KMS-11 (cell line): ENCODE results near the gene CALHM2.

Experiments used
- H2AFZ ChIP-seq: fragments of 200-600 bp; sonication (generic); 2 replicates; pipeline ENCODE4 v1.6.1; 2016; ENCODE audit warnings: antibody characterized with exemption, mixed run types, low read depth
- H3K27ac ChIP-seq: fragments of 200-600 bp; sonication (generic); 2 replicates; pipeline ENCODE4 v1.6.1; 2016; ENCODE audit warnings: mild to moderate bottlenecking, mixed run types
- H3K27me3 ChIP-seq: fragments of 200-600 bp; sonication (generic); 2 replicates; pipeline ENCODE4 v1.6.1; 2017; ENCODE audit warnings: mild to moderate bottlenecking, low read depth, mixed run types, moderate library complexity; ENCODE audit not compliant: insufficient read depth
- H3K36me3 ChIP-seq: fragments of 200-600 bp; sonication (generic); 2 replicates; pipeline ENCODE4 v1.6.1; 2017; ENCODE audit warnings: mild to moderate bottlenecking, mixed run types; ENCODE audit not compliant: insufficient read depth
- H3K4me1 ChIP-seq: fragments of 200-600 bp; sonication (generic); 2 replicates; pipeline ENCODE4 v1.6.1; 2016; ENCODE audit warnings: mild to moderate bottlenecking, low read depth, mixed run types; ENCODE audit not compliant: poor library complexity, severe bottlenecking
- H3K4me2 ChIP-seq: fragments of 200-600 bp; sonication (generic); 2 replicates; pipeline ENCODE4 v1.7.0; 2016; ENCODE audit warnings: mild to moderate bottlenecking, mixed run types
- H3K4me3 ChIP-seq: fragments of 200-600 bp; sonication (generic); IDR thresholded peaks from 2 replicates; pipeline ENCODE4 v1.6.1; 2017; ENCODE audit warnings: low read depth, low read length, mixed read lengths; ENCODE audit not compliant: insufficient read depth
- H3K79me2 ChIP-seq: fragments of 200-600 bp; sonication (generic); 2 replicates; pipeline ENCODE4 v1.6.1; 2016; ENCODE audit warnings: low read depth, mixed run types; ENCODE audit not compliant: insufficient read depth
- H3K9ac ChIP-seq: fragments of 200-600 bp; sonication (generic); 2 replicates; pipeline ENCODE4 v1.6.1; 2016; ENCODE audit warnings: mild to moderate bottlenecking, mixed run types
- H4K20me1 ChIP-seq: fragments of 200-600 bp; sonication (generic); 2 replicates; pipeline ENCODE4 v1.6.1; 2016; ENCODE audit warnings: mild to moderate bottlenecking, mixed run types; ENCODE audit not compliant: insufficient read depth
- TF ChIP-seq, protein P1 (sequence below): fragments of 200-600 bp; sonication (generic); conservative IDR thresholded peaks from 2 replicates; pipeline ENCODE4 v1.6.1; 2017; ENCODE audit warnings: low read depth, mild to moderate bottlenecking, antibody characterized with exemption, low read length, moderate library complexity, mixed read lengths

Gene CALHM2

DNA sequence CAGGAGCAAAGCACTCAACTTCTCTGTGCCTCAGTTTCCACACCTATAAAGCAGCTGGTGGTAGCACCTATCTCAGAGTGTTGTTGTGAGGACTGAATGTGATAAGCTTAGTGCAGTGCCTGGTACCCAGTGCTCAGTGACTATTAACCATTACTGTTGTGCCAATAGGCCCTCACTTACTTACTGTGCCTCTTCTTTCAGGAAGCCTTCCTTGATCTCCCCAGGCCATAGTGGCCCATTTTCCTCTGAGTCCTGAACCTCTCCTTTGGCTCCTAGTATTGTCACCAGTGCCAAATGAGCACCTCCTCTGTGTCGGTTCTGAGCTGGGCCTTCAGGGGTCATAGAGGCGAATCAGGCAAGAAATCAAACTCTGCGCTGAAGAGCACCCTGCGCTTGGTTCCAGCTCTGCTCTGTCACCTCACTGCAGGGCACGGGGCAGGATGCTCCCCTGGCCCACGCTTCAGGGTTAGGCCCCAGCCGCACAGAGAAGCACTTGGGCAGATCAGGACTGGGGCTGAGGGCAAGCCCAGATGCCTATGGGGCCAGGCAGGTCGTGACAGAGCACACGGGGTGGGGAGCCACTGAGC, 4.0 kb upstream of the CALHM2 start:
- Histone ChIP-seq H3K4me3 (no peak overlapping the region), H3K36me3 (no peaks in the 10 kb centered on the region), H3K4me1 (peaks cover 21% of the 10 kb centered on the region), H3K79me2 (no peaks in the 10 kb centered on the region), H3K4me2 (no peak overlapping the region), H4K20me1 (no peaks in the 10 kb centered on the region), H3K27ac (no peak overlapping the region), H2AFZ (no peak overlapping the region), H3K27me3 (no peaks in the 10 kb centered on the region), H3K9ac (no peak overlapping the region)
- TF ChIP-seq, protein P1, sequence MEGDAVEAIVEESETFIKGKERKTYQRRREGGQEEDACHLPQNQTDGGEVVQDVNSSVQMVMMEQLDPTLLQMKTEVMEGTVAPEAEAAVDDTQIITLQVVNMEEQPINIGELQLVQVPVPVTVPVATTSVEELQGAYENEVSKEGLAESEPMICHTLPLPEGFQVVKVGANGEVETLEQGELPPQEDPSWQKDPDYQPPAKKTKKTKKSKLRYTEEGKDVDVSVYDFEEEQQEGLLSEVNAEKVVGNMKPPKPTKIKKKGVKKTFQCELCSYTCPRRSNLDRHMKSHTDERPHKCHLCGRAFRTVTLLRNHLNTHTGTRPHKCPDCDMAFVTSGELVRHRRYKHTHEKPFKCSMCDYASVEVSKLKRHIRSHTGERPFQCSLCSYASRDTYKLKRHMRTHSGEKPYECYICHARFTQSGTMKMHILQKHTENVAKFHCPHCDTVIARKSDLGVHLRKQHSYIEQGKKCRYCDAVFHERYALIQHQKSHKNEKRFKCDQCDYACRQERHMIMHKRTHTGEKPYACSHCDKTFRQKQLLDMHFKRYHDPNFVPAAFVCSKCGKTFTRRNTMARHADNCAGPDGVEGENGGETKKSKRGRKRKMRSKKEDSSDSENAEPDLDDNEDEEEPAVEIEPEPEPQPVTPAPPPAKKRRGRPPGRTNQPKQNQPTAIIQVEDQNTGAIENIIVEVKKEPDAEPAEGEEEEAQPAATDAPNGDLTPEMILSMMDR, result no peak

DNA sequence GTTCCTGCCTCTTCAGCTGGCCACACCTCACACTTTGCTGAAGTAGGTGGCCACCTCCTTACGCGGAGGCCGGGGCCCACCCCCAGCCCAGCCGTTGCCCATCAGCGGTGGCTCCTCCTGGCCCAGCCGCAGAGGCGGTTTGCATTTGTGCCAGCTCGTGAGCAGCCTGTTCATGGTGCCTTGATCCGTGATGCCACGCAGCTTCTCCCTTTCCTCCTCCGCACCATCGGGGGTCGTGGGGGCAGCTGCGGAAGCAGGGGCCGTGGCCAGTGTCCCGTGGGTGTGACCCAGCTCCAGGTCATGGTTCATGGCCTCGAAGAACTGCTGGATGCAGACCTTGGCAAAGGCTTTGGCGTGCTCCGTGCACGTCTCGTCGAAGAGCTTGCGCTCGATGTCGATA, 3.1 kb upstream of the CALHM2 start:
- H3K4me3 ChIP-seq, result no peak overlapping the region
- no peak overlapping the region for H2AFZ ChIP-seq
- no peaks in the 10 kb centered on the region for H3K27me3 ChIP-seq
- no peaks in the 10 kb centered on the region for H3K36me3 ChIP-seq
- no peak overlapping the region for H3K9ac ChIP-seq
- TF ChIP-seq, protein P1, result no peak
- H3K27ac ChIP-seq, result no peak overlapping the region
- no peak overlapping the region for H3K4me2 ChIP-seq
- no peaks in the 10 kb centered on the region for H3K79me2 ChIP-seq
- H3K4me1 ChIP-seq, result peaks cover 19% of the 10 kb centered on the region
- H4K20me1 ChIP-seq, result no peaks in the 10 kb centered on the region

DNA sequence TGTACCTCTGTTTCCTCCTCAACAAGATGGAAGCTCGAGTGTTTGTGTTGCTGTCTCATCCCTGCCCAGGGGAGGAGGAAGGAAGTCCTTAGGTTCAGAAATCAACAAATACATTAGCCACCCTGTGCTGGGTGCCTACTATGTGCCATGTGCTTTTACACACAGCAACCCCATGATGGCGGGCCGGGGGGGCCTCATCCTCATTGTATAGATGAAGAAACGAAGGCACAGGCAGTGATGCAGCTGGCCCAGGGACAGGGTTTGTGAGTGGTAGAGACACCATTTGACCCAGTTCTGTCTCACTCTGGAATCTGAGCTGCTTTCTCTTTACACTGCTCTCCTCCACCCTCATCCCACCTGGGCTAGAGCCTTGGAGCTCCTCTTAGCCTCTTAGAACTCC, 1.9 kb upstream of the CALHM2 start:
- peaks cover 7% of the 10 kb centered on the region for H3K4me1 ChIP-seq
- TF ChIP-seq, protein P1, result no peak
- H3K4me2 ChIP-seq, result no peak overlapping the region
- H4K20me1 ChIP-seq, result no peaks in the 10 kb centered on the region
- H3K36me3 ChIP-seq, result no peaks in the 10 kb centered on the region
- H3K79me2 ChIP-seq, result no peaks in the 10 kb centered on the region
- no peak overlapping the region for H2AFZ ChIP-seq
- no peak overlapping the region for H3K4me3 ChIP-seq
- H3K27me3 ChIP-seq, result no peaks in the 10 kb centered on the region
- no peak overlapping the region for H3K27ac ChIP-seq
- no peak overlapping the region for H3K9ac ChIP-seq

DNA sequence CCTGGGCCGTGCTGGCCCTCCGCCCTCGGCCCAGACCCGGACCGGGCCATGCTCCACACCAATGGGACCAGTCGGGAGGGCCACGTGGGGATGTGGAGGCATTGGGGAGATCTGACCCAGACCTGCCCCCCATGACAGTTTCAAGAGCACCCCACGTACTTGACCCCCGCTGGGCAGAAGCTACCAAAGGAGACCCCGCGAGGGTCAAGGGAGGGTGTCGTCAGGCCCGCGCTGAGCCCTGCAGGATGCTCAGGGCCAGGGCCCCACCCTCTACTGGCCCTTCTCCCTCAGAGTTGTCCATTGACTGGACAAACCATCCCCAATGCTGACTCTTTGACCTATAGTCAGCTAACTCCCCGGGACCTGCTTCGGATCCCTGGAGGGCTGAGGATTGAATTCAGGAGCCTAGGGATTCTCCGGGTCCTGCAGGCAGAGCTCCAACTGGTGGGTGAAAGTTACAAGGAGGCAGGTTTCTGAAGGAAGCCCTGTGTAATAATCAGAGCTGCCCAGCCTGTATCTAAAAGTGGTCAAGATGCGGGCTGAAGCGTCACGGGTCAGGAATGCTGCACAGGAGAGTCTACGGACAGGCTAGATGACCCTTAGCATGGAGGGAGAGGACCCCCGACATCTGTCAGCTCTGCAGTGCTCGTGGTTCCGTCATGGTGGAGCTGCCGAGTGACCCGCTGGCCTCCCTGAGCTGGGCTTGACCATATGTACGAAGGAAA, 498 bp upstream of the CALHM2 start:
- no peak overlapping the region for H3K4me3 ChIP-seq
- H4K20me1 ChIP-seq, result no peaks in the 10 kb centered on the region
- no peak overlapping the region for H3K4me2 ChIP-seq
- no peaks in the 10 kb centered on the region for H3K36me3 ChIP-seq
- H3K27ac ChIP-seq, result no peak overlapping the region
- no peak overlapping the region for H3K9ac ChIP-seq
- no peaks in the 10 kb centered on the region for H3K4me1 ChIP-seq
- peak overlapping the region; percentile 14; the same call in 1 of the 2 replicates for H2AFZ ChIP-seq
- TF ChIP-seq, protein P1, result no peak
- H3K27me3 ChIP-seq, result no peaks in the 10 kb centered on the region
- no peaks in the 10 kb centered on the region for H3K79me2 ChIP-seq
